ENCODE results near the gene GNAI3.

Gene GNAI3

GRCh38 chr1:109627692-109628399 is 79.4 kb downstream of the GNAI3 start:
- Histone ChIP-seq H3K27me3 (replicated peaks; ENCODE audit: control insufficient read depth, insufficient read depth, low read length, poor library complexity, severe bottlenecking) (no peaks in the 10 kb centered on the region), H3K4me1 (ENCODE audit: control insufficient read depth, insufficient read depth, low read length, poor library complexity, severe bottlenecking) (peaks cover 21% of the 10 kb centered on the region), H3K9me3 (ENCODE audit: control insufficient read depth, low read length) (no peaks in the 10 kb centered on the region), H3K27ac (ENCODE audit: insufficient read depth, low read length, poor library complexity, severe bottlenecking) (no peak overlapping the region), H3K4me3 (ENCODE audit: insufficient read depth, low read depth, low read length, poor library complexity, severe bottlenecking) (no peak overlapping the region), H3K36me3 (ENCODE audit: control insufficient read depth, insufficient read depth, low read length) (peaks cover 68% of the 10 kb centered on the region)
- no peak for DNase-seq

- no peak overlapping the region for H3K4me3 ChIP-seq (ENCODE audit: insufficient read depth, low read depth, low read length, poor library complexity, severe bottlenecking)
- no peaks in the 10 kb centered on the region for H3K27me3 ChIP-seq (replicated peaks; ENCODE audit: control insufficient read depth, insufficient read depth, low read length, poor library complexity, severe bottlenecking)
- no peak for DNase-seq
- H3K4me1 ChIP-seq (ENCODE audit: control insufficient read depth, insufficient read depth, low read length, poor library complexity, severe bottlenecking), result peaks cover 12% of the 10 kb centered on the region
- no peak overlapping the region for H3K27ac ChIP-seq (ENCODE audit: insufficient read depth, low read length, poor library complexity, severe bottlenecking)
- no peaks in the 10 kb centered on the region for H3K9me3 ChIP-seq (ENCODE audit: control insufficient read depth, low read length)
- peaks cover 68% of the 10 kb centered on the region for H3K36me3 ChIP-seq (ENCODE audit: control insufficient read depth, insufficient read depth, low read length)
These were observed 80.3 kb downstream of the GNAI3 start for GRCh38 chr1:109628540-109629321.

GRCh38 chr1:109629372-109630030 is 81.1 kb downstream of the GNAI3 start:
- no peak for DNase-seq
- Histone ChIP-seq H3K27ac (ENCODE audit: insufficient read depth, low read length, poor library complexity, severe bottlenecking) (no peak overlapping the region), H3K4me3 (ENCODE audit: insufficient read depth, low read depth, low read length, poor library complexity, severe bottlenecking) (no peak overlapping the region), H3K4me1 (ENCODE audit: control insufficient read depth, insufficient read depth, low read length, poor library complexity, severe bottlenecking) (peaks cover 8% of the 10 kb centered on the region), H3K9me3 (ENCODE audit: control insufficient read depth, low read length) (no peaks in the 10 kb centered on the region), H3K36me3 (ENCODE audit: control insufficient read depth, insufficient read depth, low read length) (peaks cover 68% of the 10 kb centered on the region), H3K27me3 (replicated peaks; ENCODE audit: control insufficient read depth, insufficient read depth, low read length, poor library complexity, severe bottlenecking) (no peaks in the 10 kb centered on the region)

- no peak for DNase-seq
- H3K36me3 ChIP-seq (ENCODE audit: control insufficient read depth, insufficient read depth, low read length), result peaks cover 66% of the 10 kb centered on the region
These were observed 81.9 kb downstream of the GNAI3 start for GRCh38 chr1:109630081-109630897.

GRCh38 chr1:109630898-109631512 is 82.6 kb downstream of the GNAI3 start:
- Histone ChIP-seq H3K4me3 (ENCODE audit: insufficient read depth, low read depth, low read length, poor library complexity, severe bottlenecking) (no peak overlapping the region), H3K9me3 (ENCODE audit: control insufficient read depth, low read length) (no peaks in the 10 kb centered on the region), H3K4me1 (ENCODE audit: control insufficient read depth, insufficient read depth, low read length, poor library complexity, severe bottlenecking) (peaks cover 9% of the 10 kb centered on the region), H3K36me3 (ENCODE audit: control insufficient read depth, insufficient read depth, low read length) (peaks cover 59% of the 10 kb centered on the region), H3K27me3 (replicated peaks; ENCODE audit: control insufficient read depth, insufficient read depth, low read length, poor library complexity, severe bottlenecking) (no peaks in the 10 kb centered on the region), H3K27ac (ENCODE audit: insufficient read depth, low read length, poor library complexity, severe bottlenecking) (no peak overlapping the region)
- no peak for DNase-seq

More at GRCh38 chr1:109630081-109630897, 81.9 kb downstream of the GNAI3 start:
- no peak overlapping the region for H3K27ac ChIP-seq (ENCODE audit: insufficient read depth, low read length, poor library complexity, severe bottlenecking)
- H3K4me1 ChIP-seq (ENCODE audit: control insufficient read depth, insufficient read depth, low read length, poor library complexity, severe bottlenecking), result peaks cover 9% of the 10 kb centered on the region
- H3K27me3 ChIP-seq (replicated peaks; ENCODE audit: control insufficient read depth, insufficient read depth, low read length, poor library complexity, severe bottlenecking), result no peaks in the 10 kb centered on the region
- H3K4me3 ChIP-seq (ENCODE audit: insufficient read depth, low read depth, low read length, poor library complexity, severe bottlenecking), result no peak overlapping the region
- no peaks in the 10 kb centered on the region for H3K9me3 ChIP-seq (ENCODE audit: control insufficient read depth, low read length)

- no peaks in the 10 kb centered on the region for H3K27me3 ChIP-seq (replicated peaks; ENCODE audit: control insufficient read depth, insufficient read depth, low read length, poor library complexity, severe bottlenecking)
- H3K4me3 ChIP-seq (ENCODE audit: insufficient read depth, low read depth, low read length, poor library complexity, severe bottlenecking), result no peak overlapping the region
- peaks cover 51% of the 10 kb centered on the region for H3K36me3 ChIP-seq (ENCODE audit: control insufficient read depth, insufficient read depth, low read length)
- peaks cover 9% of the 10 kb centered on the region for H3K4me1 ChIP-seq (ENCODE audit: control insufficient read depth, insufficient read depth, low read length, poor library complexity, severe bottlenecking)
- H3K9me3 ChIP-seq (ENCODE audit: control insufficient read depth, low read length), result no peaks in the 10 kb centered on the region
- no peak for DNase-seq
- H3K27ac ChIP-seq (ENCODE audit: insufficient read depth, low read length, poor library complexity, severe bottlenecking), result no peak overlapping the region
These were observed 83.4 kb downstream of the GNAI3 start for GRCh38 chr1:109631513-109632505.

GRCh38 chr1:109632671-109633346 is 84.4 kb downstream of the GNAI3 start:
- Histone ChIP-seq H3K27ac (ENCODE audit: insufficient read depth, low read length, poor library complexity, severe bottlenecking) (no peak overlapping the region), H3K9me3 (ENCODE audit: control insufficient read depth, low read length) (no peaks in the 10 kb centered on the region), H3K4me1 (ENCODE audit: control insufficient read depth, insufficient read depth, low read length, poor library complexity, severe bottlenecking) (peaks cover 9% of the 10 kb centered on the region), H3K36me3 (ENCODE audit: control insufficient read depth, insufficient read depth, low read length) (peaks cover 41% of the 10 kb centered on the region), H3K4me3 (ENCODE audit: insufficient read depth, low read depth, low read length, poor library complexity, severe bottlenecking) (no peak overlapping the region), H3K27me3 (replicated peaks; ENCODE audit: control insufficient read depth, insufficient read depth, low read length, poor library complexity, severe bottlenecking) (no peaks in the 10 kb centered on the region)
- DNase-seq, result no peak

- H3K4me1 ChIP-seq (ENCODE audit: control insufficient read depth, insufficient read depth, low read length, poor library complexity, severe bottlenecking), result peaks cover 9% of the 10 kb centered on the region
- DNase-seq, result no peak
- H3K27me3 ChIP-seq (replicated peaks; ENCODE audit: control insufficient read depth, insufficient read depth, low read length, poor library complexity, severe bottlenecking), result no peaks in the 10 kb centered on the region
- peaks cover 26% of the 10 kb centered on the region for H3K36me3 ChIP-seq (ENCODE audit: control insufficient read depth, insufficient read depth, low read length)
- H3K4me3 ChIP-seq (ENCODE audit: insufficient read depth, low read depth, low read length, poor library complexity, severe bottlenecking), result no peak overlapping the region
- H3K27ac ChIP-seq (ENCODE audit: insufficient read depth, low read length, poor library complexity, severe bottlenecking), result no peak overlapping the region
- H3K9me3 ChIP-seq (ENCODE audit: control insufficient read depth, low read length), result no peaks in the 10 kb centered on the region
These were observed 85.9 kb downstream of the GNAI3 start for GRCh38 chr1:109634292-109634691.
